Measurements from ENCODE around the gene DPT. TPM values are rescaled to one million over a fixed set of nuclear protein-coding genes. Genes with fewer than 3 reads are reported as not detected.

The DPT gene
- total RNA-seq, 1 experiment from 2014 or later: not detected

DNA sequence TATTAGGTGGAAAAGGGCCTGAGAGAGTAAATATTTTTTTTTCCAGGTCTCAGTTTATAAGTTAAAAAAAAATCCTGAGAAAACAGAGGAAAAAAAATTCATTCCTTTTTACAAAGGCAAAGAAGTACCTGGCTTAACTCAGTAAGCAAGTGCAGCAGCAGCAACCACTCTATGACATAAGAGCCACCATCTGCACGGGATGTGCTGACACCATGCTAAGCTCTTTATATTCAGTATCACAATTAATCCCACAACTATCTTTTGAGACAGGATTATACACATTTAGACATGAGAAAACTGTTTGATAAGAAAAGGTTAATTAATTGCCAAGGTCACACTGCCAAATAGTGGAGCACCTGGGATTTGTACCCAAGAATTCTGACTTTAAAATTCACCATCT lies 13.4 kb upstream of the DPT start:
- ChIA-PET CTCF (no interaction called here), RAD21 (ENCODE audit: low non-redundant PET in 1 of 2, low total read pairs in 2 of 2, uncharacterized antibody in 2 of 2, unreplicated experiment in 2 of 2) (no interaction called here), POLR2A (no interaction called here)
- Histone ChIP-seq H3K27me3 (ENCODE audit: insufficient read depth, low read length) (no peaks in the 10 kb centered on the region), H3K27ac (ENCODE audit: low read depth, low read length) (no peak overlapping the region), H3K4me2 (ENCODE audit: low read length) (no peak overlapping the region), H3K36me3 (ENCODE audit: control insufficient read depth in 1 of 2, insufficient read depth in 2 of 2, low read length in 2 of 2) (no peaks in the 10 kb centered on the region), H3K4me1 (ENCODE audit: control insufficient read depth in 1 of 2, insufficient read depth in 2 of 2, low read length in 2 of 2) (no peaks in the 10 kb centered on the region), H4K20me1 (ENCODE audit: insufficient read depth) (no peaks in the 10 kb centered on the region), H3K9ac (ENCODE audit: low read length) (no peak overlapping the region), H3K9me2 (ENCODE audit: insufficient read depth) (no peaks in the 10 kb centered on the region), H3K9me3 (ENCODE audit: control insufficient read depth in 1 of 2, insufficient read depth in 1 of 2, low read depth in 1 of 2, low read length in 2 of 2) (no peaks in the 10 kb centered on the region), H3K79me2 (ENCODE audit: insufficient read depth, low read length) (no peaks in the 10 kb centered on the region), H2AFZ (ENCODE audit: low read depth, low read length, poor library complexity, severe bottlenecking) (no peak overlapping the region), H3K4me3 (replicated peaks in 1 of 2; ENCODE audit: low read depth in 1 of 2, low read length in 2 of 2) (no peak overlapping the region)
- no peak for ATAC-seq
- no peak for DNase-seq (ENCODE audit: low read depth, low spot score)
- no peak for TF ChIP-seq ZFX (IDR thresholded peaks at IDR 0.05)
- no peak for TF ChIP-seq EZH2 (IDR thresholded peaks at IDR 0.05)
- TF ChIP-seq, protein P1, sequence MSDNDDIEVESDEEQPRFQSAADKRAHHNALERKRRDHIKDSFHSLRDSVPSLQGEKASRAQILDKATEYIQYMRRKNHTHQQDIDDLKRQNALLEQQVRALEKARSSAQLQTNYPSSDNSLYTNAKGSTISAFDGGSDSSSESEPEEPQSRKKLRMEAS (IDR thresholded peaks at IDR 0.05): no peak
- TF ChIP-seq ZNF274 (IDR thresholded peaks at IDR 0.05; ENCODE audit: low read depth, low read length): no peak
- TF ChIP-seq YY1 (IDR thresholded peaks at IDR 0.05; ENCODE audit: extremely low read depth, insufficient replicate concordance, low read depth, low read length): no peak
- no peak for TF ChIP-seq CTCF (IDR thresholded peaks at IDR 0.05 in 2 of 3, conservative IDR thresholded peaks at IDR 0.05 in 1 of 3; ENCODE audit: borderline replicate concordance in 1 of 3, insufficient read depth in 1 of 3, low read depth in 2 of 3, low read length in 2 of 3)
- TF ChIP-seq SIN3A (IDR thresholded peaks at IDR 0.05; ENCODE audit: low read depth): no peak
- intact Hi-C loops (cut with micrococcal nuclease): no loop called here
- BruUV-seq (replicated peaks): no TSS peak

GRCh38 chr1:168739908-168740307 lies 10.9 kb upstream of the DPT start:
- H3K9me3 ChIP-seq (ENCODE audit: control insufficient read depth in 1 of 2, insufficient read depth in 1 of 2, low read depth in 1 of 2, low read length in 2 of 2): no peaks in the 10 kb centered on the region
- H2AFZ ChIP-seq (ENCODE audit: low read depth, low read length, poor library complexity, severe bottlenecking): no peak overlapping the region
- ATAC-seq (no peak), DNase-seq (ENCODE audit: low read depth, low spot score) (no peak)
- H4K20me1 ChIP-seq (ENCODE audit: insufficient read depth): no peaks in the 10 kb centered on the region
- no peak overlapping the region for H3K9ac ChIP-seq (ENCODE audit: low read length)
- no peaks in the 10 kb centered on the region for H3K4me1 ChIP-seq (ENCODE audit: control insufficient read depth in 1 of 2, insufficient read depth in 2 of 2, low read length in 2 of 2)
- CTCF ChIA-PET: no interaction called here
- intact Hi-C loops (cut with micrococcal nuclease): no loop called here
- no peaks in the 10 kb centered on the region for H3K79me2 ChIP-seq (ENCODE audit: insufficient read depth, low read length)
- no peaks in the 10 kb centered on the region for H3K9me2 ChIP-seq (ENCODE audit: insufficient read depth)
- no peak overlapping the region for H3K4me3 ChIP-seq (replicated peaks in 1 of 2; ENCODE audit: low read depth in 1 of 2, low read length in 2 of 2)
- RAD21 ChIA-PET (ENCODE audit: low non-redundant PET in 1 of 2, low total read pairs in 2 of 2, uncharacterized antibody in 2 of 2, unreplicated experiment in 2 of 2): no interaction called here
- no peak overlapping the region for H3K4me2 ChIP-seq (ENCODE audit: low read length)
- TF ChIP-seq CBX3 (IDR thresholded peaks at IDR 0.05; ENCODE audit: low read depth): no peak
- no peak for TF ChIP-seq SP1 (IDR thresholded peaks at IDR 0.05; ENCODE audit: low read depth)
- TF ChIP-seq, protein P1 (IDR thresholded peaks at IDR 0.05): no peak
- no peak for TF ChIP-seq YY1 (IDR thresholded peaks at IDR 0.05; ENCODE audit: extremely low read depth, insufficient replicate concordance, low read depth, low read length)
- no peak for TF ChIP-seq ZNF274 (IDR thresholded peaks at IDR 0.05; ENCODE audit: low read depth, low read length)
- TF ChIP-seq TCF7L2 (IDR thresholded peaks at IDR 0.05; ENCODE audit: borderline replicate concordance, extremely low read depth, insufficient read depth, insufficient read length): no peak
- no peak for TF ChIP-seq FOSL1 (IDR thresholded peaks at IDR 0.05; ENCODE audit: low read depth)
- TF ChIP-seq, protein P2, sequence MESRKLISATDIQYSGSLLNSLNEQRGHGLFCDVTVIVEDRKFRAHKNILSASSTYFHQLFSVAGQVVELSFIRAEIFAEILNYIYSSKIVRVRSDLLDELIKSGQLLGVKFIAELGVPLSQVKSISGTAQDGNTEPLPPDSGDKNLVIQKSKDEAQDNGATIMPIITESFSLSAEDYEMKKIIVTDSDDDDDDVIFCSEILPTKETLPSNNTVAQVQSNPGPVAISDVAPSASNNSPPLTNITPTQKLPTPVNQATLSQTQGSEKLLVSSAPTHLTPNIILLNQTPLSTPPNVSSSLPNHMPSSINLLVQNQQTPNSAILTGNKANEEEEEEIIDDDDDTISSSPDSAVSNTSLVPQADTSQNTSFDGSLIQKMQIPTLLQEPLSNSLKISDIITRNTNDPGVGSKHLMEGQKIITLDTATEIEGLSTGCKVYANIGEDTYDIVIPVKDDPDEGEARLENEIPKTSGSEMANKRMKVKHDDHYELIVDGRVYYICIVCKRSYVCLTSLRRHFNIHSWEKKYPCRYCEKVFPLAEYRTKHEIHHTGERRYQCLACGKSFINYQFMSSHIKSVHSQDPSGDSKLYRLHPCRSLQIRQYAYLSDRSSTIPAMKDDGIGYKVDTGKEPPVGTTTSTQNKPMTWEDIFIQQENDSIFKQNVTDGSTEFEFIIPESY (IDR thresholded peaks at IDR 0.05; ENCODE audit: extremely low read depth, insufficient replicate concordance, low read length): no peak
- no peak for TF ChIP-seq EZH2phosphoT487 (IDR thresholded peaks at IDR 0.05; ENCODE audit: borderline replicate concordance)
- TF ChIP-seq SIN3A (IDR thresholded peaks at IDR 0.05; ENCODE audit: low read depth): no peak
- TF ChIP-seq ATF3 (IDR thresholded peaks at IDR 0.05): no peak
- no peak overlapping the region for H3K27ac ChIP-seq (ENCODE audit: low read depth, low read length)
- POLR2A ChIA-PET: no interaction called here
- no TSS peak for BruUV-seq (replicated peaks)
- H3K27me3 ChIP-seq (ENCODE audit: insufficient read depth, low read length): no peaks in the 10 kb centered on the region
- H3K36me3 ChIP-seq (ENCODE audit: control insufficient read depth in 1 of 2, insufficient read depth in 2 of 2, low read length in 2 of 2): no peaks in the 10 kb centered on the region

Data from HCT116 (cell line).